ENCODE measurements around the gene SLC38A8.

The SLC38A8 gene

DNA sequence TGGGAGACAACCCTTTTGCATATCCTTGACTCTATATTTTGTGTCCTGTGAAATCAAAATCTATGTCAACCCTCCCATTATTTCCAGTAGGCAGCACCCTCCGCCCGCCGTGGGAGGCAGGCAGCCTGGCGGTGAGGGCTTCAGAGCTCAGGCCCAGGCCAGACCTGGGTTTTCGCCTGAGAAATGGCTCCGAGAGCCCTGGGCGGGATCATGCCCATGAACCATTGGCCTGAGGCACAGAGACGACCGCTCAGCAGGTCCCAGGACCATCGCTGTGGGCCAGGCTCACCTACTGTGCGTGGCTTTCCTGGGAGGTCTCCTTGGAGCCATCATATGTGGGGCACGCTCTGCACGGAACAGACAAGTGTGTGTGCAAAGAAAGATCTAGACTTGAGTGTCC lies 6.3 kb upstream of the SLC38A8 start:
- DNase-seq (ENCODE audit: low spot score): no peak

DNA sequence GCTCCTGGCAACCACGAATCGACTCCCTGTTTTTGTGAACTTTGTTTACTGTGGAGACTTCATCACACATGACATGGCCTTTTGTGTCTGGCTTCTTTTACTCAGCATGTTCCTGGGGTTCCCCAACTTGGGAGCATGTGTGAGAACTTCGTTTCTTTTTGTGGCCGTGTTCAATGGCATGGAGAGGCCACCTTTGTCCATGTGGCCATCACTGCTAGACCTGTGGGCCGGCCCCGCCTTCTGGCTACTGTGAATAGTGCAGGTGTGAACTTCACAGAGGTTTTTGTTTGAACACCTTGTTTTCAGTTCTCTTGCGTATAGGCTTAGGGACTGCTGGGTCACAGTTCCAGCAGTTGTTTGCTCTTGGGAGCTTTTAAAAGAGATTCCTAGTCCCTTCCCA lies 5.7 kb upstream of the SLC38A8 start:
- no peak for DNase-seq (ENCODE audit: low spot score)

DNA sequence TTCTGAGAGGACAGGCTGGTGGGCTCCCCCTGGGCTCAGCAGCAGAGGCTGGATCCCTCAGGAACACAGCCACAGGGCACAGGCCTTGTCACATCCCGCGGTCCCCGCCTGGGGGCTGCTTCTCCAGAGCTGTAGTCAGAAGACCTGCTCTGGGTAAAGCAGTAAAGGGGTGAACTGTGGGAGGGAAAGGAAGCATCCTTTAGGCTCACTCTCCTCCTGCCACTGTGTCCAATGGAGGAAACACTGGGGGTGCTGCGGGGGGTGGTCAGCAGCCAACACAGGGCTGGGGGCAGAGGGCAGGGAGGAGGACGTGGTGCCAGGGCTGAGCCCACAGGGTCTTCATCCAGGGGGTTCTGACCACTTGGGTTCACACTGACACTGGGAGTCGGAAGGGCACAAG lies 5.0 kb upstream of the SLC38A8 start:
- no peak for DNase-seq (ENCODE audit: low spot score)

DNA sequence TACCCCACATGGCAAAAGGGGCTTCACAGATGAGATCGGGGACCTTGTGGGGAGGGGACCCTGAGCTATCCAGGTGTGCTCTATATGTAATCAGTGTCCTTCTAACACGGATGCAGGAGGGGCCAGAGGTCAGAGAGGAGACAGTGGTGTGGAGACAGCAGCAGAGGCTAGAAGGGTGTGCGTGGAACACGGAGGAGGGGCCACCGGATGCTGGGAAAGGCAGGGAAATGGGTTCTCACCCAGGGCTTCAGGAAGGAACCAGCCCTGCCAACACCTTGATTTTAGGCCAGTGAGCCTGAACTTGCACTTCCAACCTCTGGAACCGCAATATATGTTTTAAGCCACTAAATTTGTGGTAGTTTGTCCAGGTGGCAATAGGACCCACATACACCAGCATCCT lies 4.6 kb upstream of the SLC38A8 start:
- DNase-seq (ENCODE audit: low spot score): no peak

DNA sequence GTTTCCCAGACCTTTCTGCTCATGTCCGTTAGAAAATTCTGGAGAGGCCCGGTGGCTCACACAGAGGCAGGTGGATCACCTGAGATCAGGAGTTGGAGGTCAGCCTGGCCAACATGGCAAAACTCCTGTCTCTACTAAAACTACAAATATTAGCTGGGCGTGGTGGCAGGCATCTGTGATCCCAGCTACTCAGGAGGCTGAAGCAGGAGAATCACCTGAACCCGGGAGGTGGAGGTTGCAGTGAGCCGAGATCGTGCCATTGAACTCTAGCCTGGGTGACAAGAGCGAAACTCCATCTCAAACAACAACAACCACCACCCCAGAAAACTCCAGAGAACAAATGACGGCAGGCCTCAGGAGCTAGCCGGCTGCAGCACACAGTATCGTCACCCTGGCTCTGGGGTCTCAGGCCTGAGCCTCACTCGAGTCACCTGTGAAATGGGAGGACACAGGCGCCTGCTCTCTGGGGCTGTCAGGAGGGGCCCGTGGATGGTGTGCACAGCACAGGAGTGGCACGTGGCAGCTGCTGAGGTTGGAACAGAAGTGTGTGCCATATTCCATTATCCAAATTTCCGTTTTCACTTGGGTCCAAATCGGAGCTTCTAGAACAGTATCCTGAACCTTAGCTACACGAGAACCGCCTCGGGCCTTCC lies 3.3 kb upstream of the SLC38A8 start:
- DNase-seq (ENCODE audit: low spot score): no peak

DNA sequence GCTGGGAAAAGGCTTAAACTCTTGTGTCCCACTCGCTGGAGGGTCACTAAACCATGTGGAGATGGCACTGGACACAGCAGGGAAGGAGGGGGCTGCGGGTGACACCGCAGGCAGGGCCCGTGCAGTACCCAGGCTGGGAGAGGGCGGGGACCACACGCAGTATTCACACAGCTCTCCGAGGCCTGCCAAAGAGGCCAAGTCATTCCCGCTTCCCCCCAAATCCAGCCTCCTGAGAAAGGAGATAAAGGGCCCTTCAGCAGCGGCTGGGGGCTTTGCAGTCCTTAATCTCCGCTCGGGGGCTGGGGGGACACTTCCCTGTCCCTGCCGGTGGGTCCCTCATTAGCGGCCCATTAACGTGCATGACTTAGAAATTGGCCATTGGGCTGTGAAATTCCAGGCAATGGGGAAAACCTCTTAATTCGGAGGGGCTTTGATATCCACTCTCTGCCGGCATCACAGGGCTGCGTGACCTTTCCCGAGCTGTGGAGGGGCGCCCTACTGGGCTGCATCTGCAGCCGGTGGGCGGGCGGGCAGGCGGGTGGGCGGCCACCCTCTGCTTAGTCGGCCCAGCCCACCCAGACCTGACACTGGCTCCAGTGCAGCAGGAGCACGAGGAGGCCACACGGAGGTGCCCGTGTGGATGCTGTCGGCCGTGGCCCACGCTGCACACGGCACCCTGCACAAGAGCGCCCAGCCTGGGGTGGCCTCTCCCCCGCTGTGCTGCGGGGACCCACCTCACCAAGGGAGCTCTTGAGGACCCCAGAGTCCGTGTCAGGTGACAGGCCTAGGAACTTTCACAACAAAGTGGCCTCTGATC lies 2.6 kb upstream of the SLC38A8 start:
- DNase-seq (ENCODE audit: low spot score): no peak

DNA sequence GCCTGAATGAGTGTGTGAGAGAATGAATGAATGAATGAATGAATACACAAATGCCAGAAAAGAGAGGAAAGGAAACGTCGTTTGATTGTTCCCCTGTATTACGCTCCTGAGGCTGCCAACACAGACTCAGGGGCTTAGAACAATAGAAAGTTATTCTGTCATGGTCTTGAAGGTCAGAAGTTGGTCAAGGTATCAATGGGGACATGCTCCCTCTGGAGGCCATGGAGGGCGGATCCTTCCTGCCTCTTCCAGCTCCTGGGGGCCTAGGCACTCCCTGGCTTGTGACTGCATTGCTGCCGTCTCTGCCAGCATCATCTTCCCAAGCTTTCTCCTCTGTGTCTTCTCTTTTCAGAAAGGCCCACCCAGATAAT lies 1.5 kb upstream of the SLC38A8 start:
- no peak for DNase-seq (ENCODE audit: low spot score)

DNA sequence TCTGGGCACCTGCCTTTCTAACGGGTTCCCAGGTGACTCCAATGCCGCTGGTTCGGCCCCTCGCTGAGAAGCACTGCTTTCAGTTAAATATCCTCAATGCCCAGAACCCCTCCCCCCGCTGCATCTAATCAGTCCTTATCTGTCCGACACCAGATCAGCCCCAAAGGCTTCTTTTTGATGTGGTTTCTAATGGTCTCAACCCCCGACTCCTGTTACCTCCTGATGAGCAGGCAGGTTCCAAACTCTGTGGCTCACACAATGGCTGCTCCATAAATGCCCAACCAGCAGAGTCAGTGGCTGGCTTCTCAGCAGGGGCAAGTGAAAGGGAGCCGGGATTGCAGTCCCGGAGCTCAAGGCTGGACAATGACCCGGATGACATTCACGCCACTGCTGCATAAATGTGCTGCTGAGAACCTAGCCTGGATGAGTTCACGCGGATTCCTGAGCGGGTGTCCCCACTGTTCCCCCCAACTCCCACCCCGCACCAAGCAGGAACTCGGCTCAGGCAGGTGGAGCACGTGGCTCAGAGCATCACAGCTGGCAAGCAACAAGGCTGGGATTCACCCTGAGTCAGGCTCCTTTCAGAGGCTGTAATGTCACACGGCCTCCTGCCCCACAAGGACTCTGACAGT lies 1.0 kb upstream of the SLC38A8 start:
- no peak for DNase-seq (ENCODE audit: low spot score)

DNA sequence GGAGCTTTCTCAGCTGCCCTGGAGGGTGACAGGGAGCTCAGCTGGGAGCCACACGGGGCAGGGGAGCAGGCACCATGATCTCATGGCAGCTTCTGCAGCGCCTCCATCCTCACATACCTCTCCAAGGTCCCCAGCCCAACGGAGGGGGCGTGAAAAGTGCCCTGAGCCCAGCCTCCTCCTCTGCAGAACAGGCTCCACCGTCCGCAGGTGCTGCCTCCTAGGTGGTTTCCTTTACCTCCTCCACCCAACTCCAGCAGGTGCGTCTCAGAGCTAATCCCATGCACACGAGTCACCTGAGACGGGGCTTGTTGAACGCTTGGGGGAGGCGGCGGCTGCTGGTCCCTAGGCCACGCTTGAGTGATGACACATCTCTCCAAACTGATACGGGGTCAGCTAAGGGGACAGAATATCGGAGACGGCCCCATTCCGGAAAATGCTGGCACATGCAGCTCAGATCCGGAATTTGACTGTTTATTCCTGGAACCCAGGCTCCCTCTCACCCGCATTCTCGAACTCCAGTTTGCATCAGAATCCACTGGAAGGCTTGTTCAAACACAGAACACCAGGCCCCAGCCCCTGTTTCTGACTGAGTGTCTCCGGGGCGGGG lies 387 bp upstream of the SLC38A8 start:
- DNase-seq (ENCODE audit: low spot score): no peak

DNA sequence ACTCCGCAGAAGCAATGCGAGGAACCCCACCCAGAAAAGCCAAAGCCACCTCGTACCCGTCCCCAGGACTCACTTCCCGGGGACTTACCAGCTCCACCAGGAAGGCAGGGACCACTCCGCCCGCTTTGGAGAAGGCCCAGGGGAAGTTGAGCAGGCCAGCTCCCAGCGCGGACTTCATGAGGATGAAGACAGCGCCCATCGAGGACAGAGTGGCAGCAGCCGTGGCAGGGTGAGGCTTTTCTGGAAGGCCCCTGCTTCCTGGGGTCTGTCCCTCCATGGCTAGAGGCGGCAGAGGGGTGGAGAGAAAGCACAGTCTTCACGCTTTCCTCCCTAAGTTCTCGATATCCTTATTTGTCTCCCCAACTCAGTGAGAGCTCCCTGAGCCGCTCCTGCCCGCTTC lies 714 bp downstream of the SLC38A8 start:
- DNase-seq (ENCODE audit: low spot score): no peak

DNA sequence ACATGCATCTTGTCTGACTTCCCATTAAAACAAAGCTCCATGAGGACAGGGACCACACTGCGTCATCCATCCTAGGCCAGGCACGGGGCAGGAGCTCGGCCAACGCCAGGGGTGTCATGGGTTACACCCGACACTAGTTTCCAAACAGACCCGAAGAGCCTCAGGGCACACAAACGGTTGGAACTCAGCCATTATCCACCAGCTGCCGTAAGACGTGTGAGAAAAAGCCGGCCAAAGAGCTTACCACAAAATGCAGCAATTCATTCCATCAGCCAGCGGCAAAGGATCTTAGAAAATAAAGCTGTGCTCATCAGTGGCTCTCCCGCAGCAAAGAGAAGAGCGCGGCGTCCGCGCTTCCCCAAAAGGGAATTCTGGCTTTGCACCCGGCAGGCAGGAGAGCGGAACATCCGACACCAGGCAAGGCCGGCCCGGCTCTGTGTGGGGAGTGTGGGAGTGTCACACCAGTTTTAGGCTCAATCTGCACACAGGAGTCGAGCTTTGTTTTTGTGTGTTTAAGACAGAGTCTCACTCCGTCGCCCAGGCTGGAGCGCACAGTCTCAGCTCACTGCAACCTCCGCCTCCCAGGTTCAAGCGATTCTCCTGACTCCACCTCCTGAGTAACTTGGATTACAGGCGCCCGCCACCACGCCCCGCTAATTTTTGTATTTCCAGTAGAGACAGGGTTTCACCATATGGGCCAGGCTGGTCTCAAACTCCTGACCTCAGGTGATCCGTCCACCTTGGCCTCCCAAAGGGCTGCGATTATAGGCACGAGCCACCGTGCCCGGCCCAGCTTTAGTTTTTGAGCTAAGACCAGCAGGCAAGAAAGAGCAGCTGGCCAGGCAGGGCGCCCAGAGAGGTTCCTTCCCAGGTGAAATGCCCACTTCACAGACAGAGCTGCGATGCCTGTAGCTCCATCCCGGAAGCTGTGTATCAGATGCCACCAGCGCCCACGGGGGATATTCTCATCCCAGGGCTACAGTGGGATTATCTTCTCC lies 1.5 kb downstream of the SLC38A8 start:
- no peak for DNase-seq (ENCODE audit: low spot score)

DNA sequence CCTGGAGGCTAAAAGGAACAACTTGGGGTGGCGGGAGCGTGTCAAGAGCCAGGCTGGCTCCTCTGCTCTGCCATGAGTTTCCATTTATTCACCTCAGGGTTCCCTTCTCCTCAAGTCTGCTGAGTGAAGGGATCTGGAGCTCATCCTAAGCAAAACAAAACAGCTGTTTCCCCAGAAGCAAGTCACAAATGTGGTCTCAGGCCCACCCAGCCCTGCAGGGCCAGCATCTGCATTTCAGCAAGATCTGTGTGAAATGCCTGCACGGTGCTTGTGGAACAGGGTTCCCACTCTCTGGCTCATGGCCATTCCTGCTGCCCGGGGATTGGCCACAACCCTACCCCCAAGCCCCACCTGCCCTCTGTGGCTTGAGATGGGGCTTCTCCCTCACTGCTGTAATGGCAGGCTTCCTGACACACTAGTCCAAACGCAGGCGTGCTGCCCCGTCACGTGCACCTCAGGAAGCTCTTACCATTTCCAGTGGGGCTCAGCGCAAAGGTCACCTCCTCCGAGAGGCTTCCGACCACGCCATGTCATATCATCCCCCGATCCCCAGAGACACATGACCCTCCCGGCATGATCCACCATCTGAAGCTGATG lies 2.3 kb downstream of the SLC38A8 start:
- DNase-seq (ENCODE audit: low spot score): no peak

DNA sequence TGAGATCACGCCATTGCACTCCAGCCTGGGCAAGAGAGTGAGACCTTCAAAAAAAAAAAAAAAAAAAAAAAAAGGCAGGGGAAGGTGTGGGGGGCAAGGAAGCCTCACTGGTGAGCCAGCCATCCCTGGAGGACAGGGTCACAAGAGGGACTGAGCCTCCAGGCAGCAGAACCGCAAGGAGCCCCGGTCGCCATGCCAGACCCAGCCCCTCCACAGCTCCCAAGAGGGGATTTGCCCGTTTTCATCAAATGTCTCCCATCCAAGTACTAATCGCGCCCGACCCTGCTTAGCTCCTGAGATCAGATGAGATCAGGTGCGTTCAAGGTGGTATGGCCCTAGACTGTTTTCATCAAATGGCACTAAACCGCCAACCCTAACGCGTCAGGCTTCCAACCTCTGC lies 2.9 kb downstream of the SLC38A8 start:
- DNase-seq (ENCODE audit: low spot score): no peak

DNA sequence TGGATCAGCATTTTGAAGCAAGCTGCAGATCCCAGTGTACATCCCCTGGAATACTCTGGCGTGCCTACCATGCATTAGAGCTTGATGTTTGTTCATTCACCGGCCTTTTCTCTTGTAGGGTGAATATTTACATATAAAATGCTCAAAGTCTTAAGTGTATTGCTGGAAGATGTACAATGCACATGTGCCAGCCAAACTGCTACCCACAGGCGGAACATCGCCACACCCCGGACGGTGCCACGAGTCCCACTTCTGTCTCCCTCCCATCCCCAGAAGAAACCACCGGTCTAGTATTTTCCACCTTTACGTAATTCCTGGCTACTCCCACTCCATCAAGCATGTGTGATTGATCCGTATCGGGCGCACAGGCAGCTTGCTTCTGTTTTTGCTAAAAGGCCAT lies 4.1 kb downstream of the SLC38A8 start:
- DNase-seq (ENCODE audit: low spot score): no peak

DNA sequence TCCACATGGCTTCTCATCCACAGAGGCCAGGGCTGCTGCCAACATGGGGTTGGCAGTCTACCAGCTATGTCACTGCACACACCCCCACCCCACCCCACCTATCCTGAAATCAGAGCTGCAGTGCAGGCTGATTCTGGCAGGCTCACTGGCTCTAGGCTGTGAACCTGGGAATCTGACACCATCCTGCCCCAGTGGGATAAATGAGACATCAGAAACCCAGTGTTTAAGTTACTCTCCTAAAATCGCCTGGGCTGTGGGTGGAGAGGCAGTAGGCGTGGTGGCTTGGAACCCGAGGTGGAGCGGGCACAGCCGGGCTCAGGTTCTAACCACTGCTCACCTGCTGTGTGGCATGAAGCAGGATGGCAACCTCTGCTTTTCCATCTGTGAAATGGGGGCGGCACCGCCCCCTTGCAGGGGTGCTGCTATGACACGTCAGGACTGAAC lies 5.6 kb downstream of the SLC38A8 start:
- no peak for DNase-seq (ENCODE audit: low spot score)

DNA sequence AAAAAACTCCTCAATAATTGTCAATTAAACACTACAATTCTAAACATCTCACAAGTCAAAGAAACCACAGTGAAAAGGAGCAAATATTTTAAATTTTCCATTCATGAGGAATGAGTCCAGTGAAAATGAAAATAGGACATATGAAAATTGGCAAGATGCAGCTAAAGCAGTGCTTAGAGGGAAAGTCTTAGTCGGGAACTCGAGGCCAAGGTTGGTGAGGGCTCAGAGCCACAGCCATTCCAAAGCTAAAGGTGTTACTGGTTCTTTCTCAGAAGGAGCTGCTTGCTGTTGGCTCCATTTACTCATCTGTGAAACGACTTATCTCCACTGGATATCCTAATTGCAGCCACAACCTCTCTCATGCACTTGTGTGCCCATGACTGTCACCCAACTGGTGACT lies 6.5 kb downstream of the SLC38A8 start:
- no peak for DNase-seq (ENCODE audit: low spot score)

DNA sequence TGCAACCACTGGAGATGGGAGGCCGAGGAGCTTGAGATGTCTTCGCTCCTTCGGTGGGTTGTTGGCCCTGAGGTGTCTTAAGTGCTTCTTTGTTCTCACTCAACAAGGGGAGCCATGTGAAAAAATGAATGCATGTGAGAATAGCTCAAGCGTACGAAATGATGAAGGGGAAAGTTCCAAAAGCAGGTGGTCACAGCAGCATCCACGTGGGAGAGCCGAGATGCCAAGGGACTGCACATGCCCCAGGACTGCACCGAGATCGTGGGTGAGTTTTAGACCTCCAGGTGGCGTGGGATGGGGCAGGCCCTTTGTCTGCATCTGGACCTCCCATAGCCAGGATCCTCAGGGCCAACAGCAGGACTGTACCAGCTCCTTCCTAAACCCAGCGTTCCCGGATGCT lies 8.1 kb downstream of the SLC38A8 start:
- no peak for DNase-seq (ENCODE audit: low spot score)

DNA sequence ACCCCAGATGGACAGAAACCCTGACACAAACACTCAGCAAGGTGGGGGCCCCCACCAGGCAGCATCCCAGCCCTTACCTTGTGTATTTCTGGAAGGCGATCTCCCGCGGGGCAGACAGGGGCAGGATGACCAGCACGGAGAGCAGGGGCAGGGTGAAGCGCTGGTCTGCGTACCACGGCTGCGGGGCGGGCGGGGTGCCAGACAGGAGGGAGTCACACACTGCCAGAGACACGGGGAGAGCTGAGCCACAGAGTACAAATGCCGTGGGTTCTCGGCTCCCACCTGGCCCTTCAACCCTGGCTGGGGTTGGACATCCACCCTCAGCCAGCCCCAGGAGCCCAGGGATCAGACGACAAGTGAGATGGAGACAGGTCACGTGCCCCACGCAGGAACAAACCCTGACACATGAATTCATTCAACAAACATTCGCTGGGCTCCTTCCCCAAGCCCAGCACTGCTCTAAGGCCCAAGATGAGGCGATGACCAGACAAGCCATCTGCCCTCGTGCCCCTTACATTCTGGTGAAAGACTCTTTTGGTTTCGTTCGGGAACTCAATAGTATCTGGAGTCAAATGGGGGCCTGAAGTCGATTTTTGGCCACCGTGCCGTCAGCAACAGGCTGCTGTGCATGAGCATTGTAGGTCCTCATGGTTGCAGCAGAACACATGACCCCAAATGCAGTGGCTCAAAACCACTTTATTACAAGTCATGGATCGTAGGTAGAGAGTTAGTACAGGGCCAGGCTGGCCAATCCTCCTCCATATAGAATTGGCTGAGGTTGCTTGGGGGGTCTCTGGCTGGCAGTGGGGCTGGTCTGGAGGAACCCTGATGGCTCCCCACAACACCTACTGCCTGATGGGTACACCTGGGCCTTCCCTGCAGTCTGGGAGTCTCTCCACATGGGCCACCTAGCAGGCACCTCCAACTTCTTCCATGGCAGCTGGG lies 9.1 kb downstream of the SLC38A8 start:
- DNase-seq (ENCODE audit: low spot score): no peak

DNA sequence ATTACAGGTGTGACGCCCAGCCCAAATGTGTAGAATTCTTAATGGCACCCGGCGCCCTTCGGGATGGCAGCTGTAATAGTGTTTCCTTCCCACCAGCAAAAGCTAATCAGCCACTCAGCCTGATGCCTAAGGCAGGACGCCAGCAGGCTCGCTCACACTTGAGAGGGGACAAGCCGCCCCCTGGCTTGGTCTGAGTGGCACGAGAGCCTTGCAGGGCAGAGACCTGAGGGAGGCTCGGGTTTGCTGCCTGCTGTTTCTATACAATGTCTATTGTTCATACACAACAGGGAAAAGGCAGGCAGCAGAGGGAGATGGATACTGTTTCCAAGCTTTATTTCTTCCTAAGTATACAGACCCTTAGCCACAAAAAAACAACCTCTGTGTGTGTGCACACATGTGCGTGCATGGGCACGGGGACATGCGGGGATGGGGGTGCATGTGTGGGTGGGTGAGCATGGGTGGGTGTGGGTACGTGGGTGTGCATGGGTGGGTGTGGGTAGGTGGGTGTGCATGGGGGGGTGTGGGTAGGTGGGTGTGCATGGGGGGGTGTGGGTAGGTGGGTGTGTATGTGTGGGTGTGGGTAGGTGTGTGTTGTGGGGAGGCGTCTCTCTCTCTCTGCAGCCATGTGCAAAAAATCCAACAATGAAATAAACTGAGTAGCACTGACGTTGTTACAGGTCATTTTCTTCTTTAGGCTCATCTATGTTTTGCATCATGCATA lies 10.0 kb downstream of the SLC38A8 start:
- DNase-seq (ENCODE audit: low spot score): no peak

DNA sequence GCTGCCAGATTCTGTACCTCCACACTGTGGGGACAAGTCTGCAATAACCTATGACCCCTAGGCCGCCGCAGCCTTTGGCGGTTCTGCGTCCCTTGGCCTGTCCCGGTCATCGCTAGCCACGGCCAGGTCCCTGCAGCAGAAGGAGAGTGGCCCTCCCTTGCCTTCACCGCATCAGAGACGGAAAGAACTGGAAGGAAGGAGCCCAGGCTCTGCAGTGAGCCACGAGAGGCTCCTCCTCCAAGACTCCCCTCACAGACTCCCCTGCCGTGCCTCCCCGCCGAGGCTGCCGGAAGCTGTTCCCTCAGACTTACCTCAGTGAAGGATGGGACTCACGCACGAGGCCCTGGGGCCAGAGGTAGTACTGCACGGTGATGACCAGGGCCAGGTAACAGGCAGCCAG lies 11.0 kb downstream of the SLC38A8 start:
- DNase-seq (ENCODE audit: low spot score): no peak
